Measurements from ENCODE around the gene ZNF414. TPM values are rescaled to one million over a fixed set of nuclear protein-coding genes. Genes with fewer than 3 reads are reported as not detected.
A peak's percentile ranks its signal among the peaks of the same experiment; 100 is the strongest.

The ZNF414 gene
- total and polyA plus RNA-seq, 7 donors = 3.6 to 31.0 (median 17.1) TPM

DNA sequence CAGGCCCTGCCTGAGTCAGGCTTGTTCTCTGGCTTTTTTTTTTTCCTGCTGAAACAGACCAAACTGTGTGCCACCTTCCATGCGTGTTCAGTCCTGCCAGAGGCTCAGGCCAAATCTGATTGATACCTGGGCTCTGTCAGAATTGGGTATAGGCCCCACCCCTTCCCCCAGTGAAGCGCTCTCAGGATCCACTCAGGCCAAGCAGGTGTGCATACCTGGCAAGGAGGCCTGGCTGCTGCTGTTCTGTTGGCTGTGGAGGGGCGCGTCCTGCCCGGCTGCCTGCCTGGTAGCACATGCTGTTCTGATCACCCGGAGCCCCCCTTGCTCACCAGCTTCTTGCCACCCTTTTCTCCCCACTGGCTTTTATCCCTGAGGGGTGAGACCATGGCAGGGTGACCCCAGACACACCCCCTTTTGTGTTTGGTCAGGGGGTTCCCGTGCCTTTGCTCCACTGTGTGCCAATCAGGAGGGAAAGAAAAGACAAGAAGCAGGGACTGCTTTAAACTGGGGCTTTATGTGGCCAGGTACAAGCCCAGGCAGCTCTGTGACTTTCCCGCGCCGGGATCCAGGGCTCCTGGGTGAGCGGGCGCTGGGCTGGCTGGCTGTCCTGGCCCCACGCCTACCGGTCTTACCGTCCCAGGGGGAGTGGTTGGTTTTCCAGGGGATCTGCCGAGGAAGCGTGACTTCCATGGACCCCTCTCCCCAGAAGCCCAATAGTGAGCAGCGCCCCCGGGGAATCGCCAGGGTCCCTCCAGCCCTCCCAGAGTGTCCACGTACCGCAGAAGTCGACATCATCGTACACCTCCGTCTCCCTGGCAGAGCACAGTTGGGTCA is 24.2 kb downstream of the ZNF414 start:
- no peaks in the 10 kb centered on the region for H3K9me3 ChIP-seq
- intact Hi-C loops (cut with DNase I) = no loop called here
- DNase-seq = no peak
- H3K4me1 ChIP-seq = no peaks in the 10 kb centered on the region
- H3K4me3 ChIP-seq = no peak overlapping the region
- WGBS, 2 donors = 87 to 92% methylated on average over 25 of the region's 25 CpGs
- H3K27ac ChIP-seq = no peak overlapping the region
- TF ChIP-seq EP300 (IDR thresholded peaks at IDR 0.05) (no peak), POLR2A (IDR thresholded peaks at IDR 0.05) (no peak), POLR2AphosphoS5 (IDR thresholded peaks at IDR 0.05) (no peak)
- TF ChIP-seq, protein P1, sequence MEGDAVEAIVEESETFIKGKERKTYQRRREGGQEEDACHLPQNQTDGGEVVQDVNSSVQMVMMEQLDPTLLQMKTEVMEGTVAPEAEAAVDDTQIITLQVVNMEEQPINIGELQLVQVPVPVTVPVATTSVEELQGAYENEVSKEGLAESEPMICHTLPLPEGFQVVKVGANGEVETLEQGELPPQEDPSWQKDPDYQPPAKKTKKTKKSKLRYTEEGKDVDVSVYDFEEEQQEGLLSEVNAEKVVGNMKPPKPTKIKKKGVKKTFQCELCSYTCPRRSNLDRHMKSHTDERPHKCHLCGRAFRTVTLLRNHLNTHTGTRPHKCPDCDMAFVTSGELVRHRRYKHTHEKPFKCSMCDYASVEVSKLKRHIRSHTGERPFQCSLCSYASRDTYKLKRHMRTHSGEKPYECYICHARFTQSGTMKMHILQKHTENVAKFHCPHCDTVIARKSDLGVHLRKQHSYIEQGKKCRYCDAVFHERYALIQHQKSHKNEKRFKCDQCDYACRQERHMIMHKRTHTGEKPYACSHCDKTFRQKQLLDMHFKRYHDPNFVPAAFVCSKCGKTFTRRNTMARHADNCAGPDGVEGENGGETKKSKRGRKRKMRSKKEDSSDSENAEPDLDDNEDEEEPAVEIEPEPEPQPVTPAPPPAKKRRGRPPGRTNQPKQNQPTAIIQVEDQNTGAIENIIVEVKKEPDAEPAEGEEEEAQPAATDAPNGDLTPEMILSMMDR (IDR thresholded peaks at IDR 0.05) = no peak
- no peaks in the 10 kb centered on the region for H3K27me3 ChIP-seq
- H3K36me3 ChIP-seq = peaks cover 28 to 56% (median 35%) of the 10 kb centered on the region in 4 donors

DNA sequence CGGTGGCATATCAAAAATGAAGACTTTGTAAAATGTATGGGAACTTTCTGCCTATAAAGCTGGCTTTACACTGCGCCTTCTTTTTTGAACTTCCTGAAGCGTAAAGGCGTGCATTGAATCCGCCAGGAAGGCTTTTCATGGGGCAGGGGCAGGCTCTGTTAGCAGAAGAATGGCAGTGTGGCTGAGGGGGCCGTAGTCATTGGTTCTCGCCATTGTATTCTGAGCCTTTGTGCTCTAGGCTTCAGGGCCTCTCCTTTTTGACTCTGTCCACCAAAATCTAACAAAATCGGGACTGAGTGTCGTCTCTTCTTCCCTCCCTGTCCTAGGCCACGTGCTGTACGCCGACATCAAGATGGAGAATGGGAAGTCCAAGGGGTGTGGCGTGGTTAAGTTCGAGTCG is 25.6 kb downstream of the ZNF414 start:
- 78 to 84% methylated on average over 15 of the region's 15 CpGs for WGBS, 2 donors
- TF ChIP-seq POLR2A (IDR thresholded peaks at IDR 0.05) = no peak
- TF ChIP-seq EP300 (IDR thresholded peaks at IDR 0.05) = no peak
- no peak for TF ChIP-seq POLR2AphosphoS5 (IDR thresholded peaks at IDR 0.05)
- TF ChIP-seq, protein P1 (IDR thresholded peaks at IDR 0.05) = no peak

DNA sequence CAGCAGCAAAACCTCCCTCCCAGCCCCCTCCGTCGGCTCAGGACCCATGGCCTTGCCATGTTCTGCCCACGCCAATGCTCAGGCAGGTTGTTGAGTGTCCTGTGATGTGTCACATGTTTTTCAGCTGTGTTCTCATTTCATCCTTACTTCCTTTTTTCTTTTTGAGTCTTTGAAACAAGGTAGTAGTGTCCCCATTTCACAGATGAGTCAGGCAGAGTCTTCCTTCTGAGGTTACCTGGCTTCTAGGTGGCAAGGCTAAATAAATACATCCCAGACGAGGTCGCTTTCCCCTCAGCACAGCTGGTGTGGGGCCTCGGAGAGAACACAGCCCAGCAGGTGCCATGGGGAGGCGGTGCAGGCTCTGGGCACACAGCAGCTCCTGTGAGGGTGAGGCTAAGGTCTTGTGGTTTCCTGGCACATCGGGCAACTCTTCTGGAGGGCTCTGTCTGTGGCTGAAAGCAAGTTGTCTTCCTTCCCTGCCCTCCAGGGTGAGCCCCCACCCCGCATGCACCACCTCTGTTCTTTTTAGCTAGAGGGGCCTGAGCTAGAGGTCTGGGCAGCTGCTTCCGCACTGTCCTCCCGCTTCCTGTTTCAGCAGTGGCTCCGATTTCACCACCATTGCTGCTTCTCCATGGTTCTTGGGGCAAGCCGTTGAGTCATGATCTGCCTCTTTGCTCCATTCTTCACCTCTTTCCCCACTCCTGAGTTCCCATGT is 26.7 kb downstream of the ZNF414 start:
- no peak overlapping the region for H3K4me3 ChIP-seq
- H3K36me3 ChIP-seq = peaks cover 28 to 81% (median 42%) of the 10 kb centered on the region in 4 donors
- peak overlapping the region in 3 of 4 donors; percentile 4 to 31 (median 12) for H3K27ac ChIP-seq
- no peak for TF ChIP-seq POLR2A (IDR thresholded peaks at IDR 0.05)
- TF ChIP-seq, protein P1 (IDR thresholded peaks at IDR 0.05) = no peak
- TF ChIP-seq EP300 (IDR thresholded peaks at IDR 0.05) = no peak
- TF ChIP-seq POLR2AphosphoS5 (IDR thresholded peaks at IDR 0.05) = no peak
- intact Hi-C loops (cut with DNase I) = no loop called here
- peaks cover 0 to 5% (median 2%) of the 10 kb centered on the region in 4 donors for H3K4me1 ChIP-seq
- H3K27me3 ChIP-seq = no peaks in the 10 kb centered on the region
- no peak for DNase-seq
- no peaks in the 10 kb centered on the region for H3K9me3 ChIP-seq
- WGBS, 2 donors = 52 to 78% methylated on average over 13 of the region's 13 CpGs

More for the DNA sequence above, 25.6 kb downstream of the ZNF414 start:
- Histone ChIP-seq H3K27me3 (no peaks in the 10 kb centered on the region), H3K4me1 (peaks cover 0 to 5% (median under 1%) of the 10 kb centered on the region in 4 donors), H3K4me3 (no peak overlapping the region), H3K36me3 (peaks cover 28 to 71% (median 39%) of the 10 kb centered on the region in 4 donors), H3K27ac (no peak overlapping the region), H3K9me3 (no peaks in the 10 kb centered on the region)
- DNase-seq = no peak
- intact Hi-C loops (cut with DNase I) = no loop called here

DNA sequence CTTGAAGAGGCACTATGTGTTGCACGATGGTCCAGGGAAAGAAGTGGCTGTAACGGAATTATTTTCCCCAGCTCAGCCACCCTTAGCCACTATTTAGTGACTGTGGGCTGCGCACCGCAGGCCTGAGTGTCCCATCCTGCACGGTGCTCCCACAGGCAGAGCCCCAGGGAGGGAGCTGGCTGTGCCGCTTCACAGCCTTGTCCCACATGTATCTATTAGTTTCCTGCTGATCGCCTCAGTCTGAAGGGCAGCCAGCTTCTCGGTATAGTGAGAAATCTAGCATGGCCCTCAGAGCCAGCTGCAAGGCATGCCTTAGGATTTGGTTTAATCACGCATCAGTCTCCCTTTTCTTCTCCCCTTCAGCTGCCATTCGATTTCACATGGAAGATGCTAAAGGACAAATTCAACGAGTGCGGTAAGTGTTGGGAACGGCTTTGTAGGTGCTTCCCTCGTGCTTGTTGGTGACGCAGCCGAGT is 27.3 kb downstream of the ZNF414 start:
- Histone ChIP-seq H3K27ac (peak overlapping the region in 1 of 4 donors; percentile 12), H3K9me3 (no peaks in the 10 kb centered on the region), H3K27me3 (no peaks in the 10 kb centered on the region), H3K36me3 (peaks cover 28 to 86% (median 42%) of the 10 kb centered on the region in 4 donors), H3K4me1 (peaks cover 0 to 6% (median 4%) of the 10 kb centered on the region in 4 donors), H3K4me3 (no peak overlapping the region)
- DNase-seq = no peak
- 86 to 93% methylated on average over 16 of the region's 16 CpGs for WGBS, 2 donors
- TF ChIP-seq POLR2AphosphoS5 (IDR thresholded peaks at IDR 0.05) (no peak), POLR2A (IDR thresholded peaks at IDR 0.05) (no peak), EP300 (IDR thresholded peaks at IDR 0.05) (no peak)
- TF ChIP-seq, protein P1 (IDR thresholded peaks at IDR 0.05) = no peak
- intact Hi-C loops (cut with DNase I) = no loop called here
